Measurements from ENCODE around the gene EXOSC6.
"Not testable (repeated sequence)": the region's sequence is repeated elsewhere in the genome, so short reads cannot be mapped to it uniquely, and the experiment has no call there.

Gene EXOSC6

DNA sequence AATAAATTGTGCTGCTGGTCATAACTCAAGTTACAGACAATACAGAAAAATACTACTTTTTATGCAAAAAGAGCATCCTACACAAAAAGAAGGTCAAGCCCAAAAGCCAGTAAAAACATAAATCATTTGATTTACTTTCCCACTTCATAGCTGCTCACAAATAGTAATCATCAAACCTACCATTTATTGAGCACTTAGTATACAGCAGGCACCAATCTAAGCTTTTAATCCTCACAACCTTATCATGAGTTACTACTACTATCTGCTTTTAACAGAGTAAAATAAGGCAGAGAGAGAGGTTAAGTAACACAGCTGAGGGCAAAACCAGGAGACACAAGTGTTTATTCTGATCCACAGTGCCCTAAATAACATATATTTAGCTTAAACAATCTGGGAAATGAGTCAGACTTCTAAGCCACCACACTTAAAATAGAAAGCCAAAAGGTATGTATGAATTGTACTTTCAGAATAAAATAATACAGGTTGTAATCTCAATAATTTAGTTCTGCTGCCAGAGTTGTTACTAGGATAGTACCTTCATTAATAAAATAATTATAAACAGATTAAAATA, 39.3 kb upstream of the EXOSC6 start:
- TF ChIP-seq, protein P1, sequence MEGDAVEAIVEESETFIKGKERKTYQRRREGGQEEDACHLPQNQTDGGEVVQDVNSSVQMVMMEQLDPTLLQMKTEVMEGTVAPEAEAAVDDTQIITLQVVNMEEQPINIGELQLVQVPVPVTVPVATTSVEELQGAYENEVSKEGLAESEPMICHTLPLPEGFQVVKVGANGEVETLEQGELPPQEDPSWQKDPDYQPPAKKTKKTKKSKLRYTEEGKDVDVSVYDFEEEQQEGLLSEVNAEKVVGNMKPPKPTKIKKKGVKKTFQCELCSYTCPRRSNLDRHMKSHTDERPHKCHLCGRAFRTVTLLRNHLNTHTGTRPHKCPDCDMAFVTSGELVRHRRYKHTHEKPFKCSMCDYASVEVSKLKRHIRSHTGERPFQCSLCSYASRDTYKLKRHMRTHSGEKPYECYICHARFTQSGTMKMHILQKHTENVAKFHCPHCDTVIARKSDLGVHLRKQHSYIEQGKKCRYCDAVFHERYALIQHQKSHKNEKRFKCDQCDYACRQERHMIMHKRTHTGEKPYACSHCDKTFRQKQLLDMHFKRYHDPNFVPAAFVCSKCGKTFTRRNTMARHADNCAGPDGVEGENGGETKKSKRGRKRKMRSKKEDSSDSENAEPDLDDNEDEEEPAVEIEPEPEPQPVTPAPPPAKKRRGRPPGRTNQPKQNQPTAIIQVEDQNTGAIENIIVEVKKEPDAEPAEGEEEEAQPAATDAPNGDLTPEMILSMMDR (IDR thresholded peaks at IDR 0.05; ENCODE audit: borderline replicate concordance, control extremely low read depth, extremely low read depth, insufficient read depth, missing control alignments) = no peak
- in situ Hi-C loops (cut with MboI; ENCODE audit: low sequenced_read_pairs, unreplicated experiment) = no loop called here
- DNase-seq (ENCODE audit: low spot score) = no peak

DNA sequence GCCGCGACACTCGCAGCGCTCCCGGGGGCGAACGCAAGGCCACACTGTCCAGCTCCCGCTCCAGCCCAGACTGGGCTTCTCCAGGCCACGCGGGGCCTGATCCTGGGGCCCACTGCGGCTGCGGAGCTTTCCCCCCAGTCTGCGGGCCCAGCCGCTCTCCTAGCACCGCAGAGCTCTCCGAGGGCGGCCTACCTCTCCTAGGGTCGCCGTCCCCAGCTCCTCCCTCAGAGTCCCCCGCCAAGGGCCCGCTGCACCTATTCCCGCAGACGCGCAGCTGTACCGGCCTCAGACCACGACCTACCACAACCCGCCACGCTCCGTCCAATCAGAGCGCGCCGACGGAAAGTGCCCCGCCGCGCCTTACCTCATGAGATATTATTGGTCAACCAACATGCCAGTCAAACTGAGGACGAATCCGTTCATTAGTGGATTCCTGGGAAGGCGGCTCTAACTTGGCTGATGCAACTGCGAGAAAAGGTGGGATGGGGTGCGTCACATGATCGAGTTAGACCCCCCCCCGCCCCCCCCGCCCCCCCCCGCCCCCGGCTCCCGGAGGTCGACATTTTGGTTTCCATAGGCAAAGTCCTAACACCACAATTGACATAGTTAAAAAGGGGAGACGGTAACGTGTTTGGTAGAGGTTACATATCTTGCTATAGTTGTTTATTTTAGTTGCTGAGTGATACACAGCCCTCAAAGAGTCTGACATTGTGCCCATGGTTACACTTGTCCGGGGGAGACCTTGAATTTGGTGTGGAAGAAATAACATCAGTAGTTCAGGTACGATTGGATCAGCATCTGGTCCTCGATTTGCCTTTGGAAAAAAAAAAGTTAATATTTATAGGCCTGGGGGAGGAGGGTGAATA, 37.7 kb upstream of the EXOSC6 start, which contains the start of gene AARS1:
Gene AARS1, minus strand, starts transcription at position 278 of the 866 bp plus-strand sequence. CDS start 6,743 bp downstream, outside the sequence.
- in situ Hi-C loops (cut with MboI; ENCODE audit: low sequenced_read_pairs, unreplicated experiment) = no loop called here
- DNase-seq (ENCODE audit: low spot score) = peak; percentile 98

DNA sequence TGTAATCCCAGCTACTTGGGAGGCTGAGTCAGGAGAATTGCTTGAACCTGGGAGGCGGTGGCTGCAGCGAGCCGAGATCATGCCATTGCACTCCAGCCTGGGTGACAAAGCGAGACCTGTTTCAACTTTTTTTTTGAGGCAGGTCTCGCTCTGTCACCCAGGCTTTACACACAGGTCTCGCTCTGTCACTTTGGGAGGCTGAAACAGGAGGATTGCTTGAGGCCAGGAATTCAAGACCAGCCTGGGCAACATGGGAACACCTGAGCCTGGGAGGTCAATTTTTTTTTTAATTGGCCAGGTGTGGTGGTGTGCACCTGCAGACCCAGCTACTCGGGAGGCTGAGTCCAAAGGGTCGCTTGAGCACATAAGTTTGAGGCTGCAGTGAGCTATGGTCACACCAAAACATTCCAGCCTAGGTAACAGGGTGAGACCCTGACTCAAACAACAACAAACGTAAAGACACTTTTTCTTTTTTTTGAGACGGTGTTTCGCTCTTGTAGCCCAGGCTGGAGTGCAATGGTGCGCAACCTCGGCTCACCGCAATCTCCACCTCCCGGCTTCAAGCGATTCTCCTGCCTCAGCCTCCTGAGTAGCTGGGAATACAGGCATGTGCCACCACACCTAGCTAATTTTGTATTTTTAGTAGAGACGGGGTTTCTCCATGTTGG, 35.7 kb upstream of the EXOSC6 start:
- in situ Hi-C loops (cut with MboI; ENCODE audit: low sequenced_read_pairs, unreplicated experiment); DNase-seq (ENCODE audit: low spot score): not testable (repeated sequence)

More for the DNA sequence above, 37.7 kb upstream of the EXOSC6 start, which contains the start of gene AARS1:
- TF ChIP-seq, protein P1 (IDR thresholded peaks at IDR 0.05; ENCODE audit: borderline replicate concordance, control extremely low read depth, extremely low read depth, insufficient read depth, missing control alignments) = no peak

DNA sequence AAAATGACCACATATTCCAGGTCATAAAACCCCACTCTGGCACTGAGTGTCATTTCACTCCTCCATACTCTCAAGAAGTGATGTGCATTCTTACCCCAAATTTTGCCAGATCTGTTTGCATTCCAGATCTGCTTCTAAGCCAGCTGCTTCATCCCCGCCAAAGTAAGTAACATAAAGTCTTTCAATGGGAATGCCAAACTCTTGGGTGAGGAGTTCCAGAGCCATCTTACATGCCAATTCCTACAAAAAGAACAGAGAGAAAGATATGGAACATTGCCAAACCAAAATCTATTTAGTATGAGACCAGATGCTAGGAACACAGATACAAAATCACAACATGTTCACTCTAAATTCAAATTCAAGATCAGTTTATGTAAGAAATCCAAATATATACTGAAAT, 24.7 kb upstream of the EXOSC6 start:
- DNase-seq (ENCODE audit: low spot score) = no peak
- TF ChIP-seq, protein P1 (IDR thresholded peaks at IDR 0.05; ENCODE audit: borderline replicate concordance, control extremely low read depth, extremely low read depth, insufficient read depth, missing control alignments) = no peak
- in situ Hi-C loops (cut with MboI; ENCODE audit: low sequenced_read_pairs, unreplicated experiment) = no loop called here

DNA sequence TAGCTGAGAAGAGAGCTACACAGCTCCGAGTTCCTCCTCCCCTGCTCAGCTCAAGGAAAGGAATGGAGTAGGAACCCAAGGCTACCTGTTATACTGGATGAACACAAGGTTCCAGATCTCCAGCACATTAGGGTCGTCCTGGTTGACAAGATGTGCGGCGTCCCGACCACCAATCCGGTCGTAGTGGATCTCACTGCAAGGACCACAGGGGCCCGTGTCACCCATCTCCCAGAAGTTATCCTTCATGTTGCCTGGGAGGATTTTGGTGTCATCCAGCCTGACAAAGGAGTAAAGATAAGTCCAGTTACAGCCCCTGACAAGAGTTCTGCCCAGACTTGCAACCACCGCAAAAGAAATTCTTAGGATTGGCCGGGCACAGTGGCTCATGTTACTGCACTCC, 20.0 kb upstream of the EXOSC6 start:
- in situ Hi-C loops (cut with MboI; ENCODE audit: low sequenced_read_pairs, unreplicated experiment) = no loop called here
- TF ChIP-seq, protein P1 (IDR thresholded peaks at IDR 0.05; ENCODE audit: borderline replicate concordance, control extremely low read depth, extremely low read depth, insufficient read depth, missing control alignments) = no peak
- no peak for DNase-seq (ENCODE audit: low spot score)

DNA sequence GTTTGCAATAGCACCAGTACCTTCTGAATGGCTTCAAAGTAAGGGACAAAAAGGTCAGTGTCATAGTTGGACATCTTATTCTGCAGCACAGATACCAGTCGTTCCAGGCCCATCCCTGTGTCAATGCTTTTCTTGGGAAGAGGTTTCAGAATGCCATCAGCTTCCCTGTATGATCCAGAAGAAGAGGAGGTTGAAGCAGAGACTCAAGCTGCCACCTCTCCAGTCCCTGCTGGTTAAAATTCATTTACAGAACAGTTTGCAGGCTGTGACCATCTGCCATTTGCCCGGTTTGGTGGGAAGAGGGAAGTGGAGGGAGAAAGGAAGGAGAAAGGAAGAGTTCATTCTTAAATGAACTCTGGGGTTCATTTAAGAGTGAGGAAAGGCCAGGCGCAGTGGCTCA, 18.4 kb upstream of the EXOSC6 start:
- TF ChIP-seq, protein P1 (IDR thresholded peaks at IDR 0.05; ENCODE audit: borderline replicate concordance, control extremely low read depth, extremely low read depth, insufficient read depth, missing control alignments) = no peak
- no peak for DNase-seq (ENCODE audit: low spot score)
- in situ Hi-C loops (cut with MboI; ENCODE audit: low sequenced_read_pairs, unreplicated experiment) = no loop called here
